Stimulated activated CD8-positive, alpha-beta memory T cell treated with anti-CD3 and anti-CD28 coated beads, Interleukin-2, amount 100 ng/mL, for 1 hour (primary cell): ENCODE results near the gene CIDEA.

Source experiments
- DNase-seq, 2 donors: peaks; one replicate each; pipeline ENCODE4 v3.0.0-alpha.2; 2020; ENCODE audit warnings: low read depth in 2 of 2

The CIDEA gene

DNA sequence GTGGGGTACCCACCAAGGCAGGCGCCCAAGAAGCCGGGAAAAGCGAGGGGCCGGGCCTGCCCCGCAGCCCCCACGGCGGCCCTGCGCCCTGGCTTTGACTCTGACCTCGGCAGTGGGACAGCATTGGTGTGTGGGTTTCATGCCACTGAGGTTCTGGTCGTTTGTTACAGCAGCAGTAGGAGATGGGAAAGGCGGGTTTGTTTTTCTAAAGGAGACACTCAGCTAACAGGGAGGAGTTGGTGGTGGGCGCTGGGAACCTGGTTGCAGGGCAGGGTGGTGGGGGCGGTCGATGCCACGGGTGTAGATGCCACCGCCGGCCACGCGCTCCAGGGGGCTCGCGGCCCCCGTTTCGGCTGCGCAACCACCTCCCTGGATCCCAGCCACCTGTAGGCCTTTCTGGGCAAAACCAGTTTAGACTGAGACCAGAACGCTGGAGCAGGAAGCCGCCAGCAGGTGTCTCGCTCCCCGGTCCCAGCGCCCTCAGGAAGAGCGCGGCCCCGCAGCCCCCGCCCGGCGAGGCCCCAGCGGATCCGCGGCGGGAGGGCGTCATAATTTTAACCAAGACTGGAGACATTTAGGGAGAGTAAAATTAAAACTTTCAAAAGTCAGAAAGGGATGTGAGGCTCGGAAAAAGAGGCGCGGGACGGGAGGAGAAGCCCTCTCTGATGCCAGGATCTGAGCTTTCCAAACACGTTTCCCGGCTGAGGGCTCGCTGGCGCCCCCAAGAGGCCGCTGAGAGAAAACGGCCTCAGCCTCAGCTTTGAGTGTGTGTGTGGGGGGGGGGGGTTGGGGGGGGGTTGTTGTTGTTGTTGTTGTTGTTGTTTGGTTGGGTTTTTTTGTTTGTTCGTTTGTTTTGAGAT, 17.4 kb downstream of the CIDEA start:
- peak in 1 of 2 donors; percentile 10 for DNase-seq

DNA sequence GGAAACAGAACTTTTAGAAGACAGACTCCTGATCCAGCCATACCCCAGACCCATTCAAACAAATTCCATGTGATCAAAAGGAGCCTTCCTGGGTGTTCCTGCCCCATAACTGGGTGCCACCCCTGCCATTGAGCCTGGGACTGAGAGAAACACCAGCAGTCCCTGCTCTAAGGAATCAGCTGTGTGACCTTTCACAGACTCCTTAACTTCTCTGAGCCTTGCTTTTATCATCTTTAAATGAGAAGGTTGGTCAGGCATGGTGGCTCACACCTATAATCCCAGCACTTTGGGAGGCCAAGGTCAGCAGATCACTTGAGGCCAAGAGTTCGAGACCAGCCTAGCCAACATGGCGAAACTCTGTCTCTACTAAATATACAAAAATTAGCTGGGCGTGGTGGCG, 20.6 kb downstream of the CIDEA start:
- no peak for DNase-seq

DNA sequence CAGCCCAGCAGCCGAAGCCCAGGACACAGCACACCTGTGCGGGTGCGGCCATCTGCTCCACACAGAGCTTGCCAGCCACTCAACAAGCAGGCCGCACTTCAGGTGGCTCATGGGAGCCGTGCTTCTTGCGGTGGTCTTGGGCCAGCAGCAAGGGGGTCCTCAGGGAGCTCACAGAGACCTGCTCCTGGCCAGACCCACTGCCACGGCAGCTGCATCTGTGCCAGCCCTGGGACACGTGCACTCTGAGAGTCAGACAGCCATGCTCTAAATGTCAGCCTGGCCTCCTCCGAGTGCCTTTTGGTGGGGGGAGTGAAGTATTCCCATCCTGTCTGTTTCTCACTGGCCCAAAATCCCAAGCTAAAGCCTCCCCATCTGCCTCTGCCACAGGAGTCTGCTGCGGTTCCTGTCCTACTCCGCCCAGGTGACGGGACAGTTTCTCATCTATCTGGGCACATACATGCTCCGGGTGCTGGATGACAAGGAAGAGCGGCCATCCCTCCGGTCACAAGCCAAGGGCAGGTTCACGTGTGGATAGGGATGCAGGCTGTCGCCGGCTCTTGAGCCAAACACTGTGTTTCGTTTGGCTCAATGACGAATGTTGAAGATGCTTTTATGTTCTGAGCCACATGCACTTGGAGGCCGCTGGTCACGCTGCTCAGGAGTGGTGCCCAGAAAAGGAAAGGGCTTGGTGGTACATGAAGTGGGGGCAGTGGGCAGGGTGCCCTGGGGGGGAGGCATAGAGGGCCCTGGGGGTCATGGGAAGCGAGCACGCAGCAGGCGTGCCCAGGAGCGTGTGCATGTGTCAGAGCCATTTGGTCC, 22.8 kb downstream of the CIDEA start:
- no peak for DNase-seq

DNA sequence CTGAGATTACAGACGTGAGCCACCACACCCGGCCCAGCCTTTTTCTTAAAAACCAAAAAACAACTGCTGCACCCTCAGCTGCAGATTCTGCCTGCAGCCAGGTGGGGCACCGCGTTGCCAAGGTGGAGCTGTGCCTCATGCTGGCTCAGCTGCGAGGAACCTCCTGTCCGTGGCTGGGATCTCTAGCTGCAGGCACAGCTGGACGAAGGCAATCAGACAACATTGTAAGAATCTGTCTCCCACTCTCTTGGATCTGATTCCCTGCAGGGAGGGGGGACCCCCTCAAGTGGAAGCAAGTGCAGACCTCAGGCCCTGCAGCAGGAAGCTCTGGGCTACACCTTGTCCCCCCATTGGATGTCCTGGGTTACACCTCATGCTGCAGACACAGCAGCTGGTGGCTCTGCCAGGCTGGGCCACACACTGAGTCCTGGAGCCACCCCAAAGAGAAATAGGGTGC, 24.1 kb downstream of the CIDEA start:
- DNase-seq = no peak

DNA sequence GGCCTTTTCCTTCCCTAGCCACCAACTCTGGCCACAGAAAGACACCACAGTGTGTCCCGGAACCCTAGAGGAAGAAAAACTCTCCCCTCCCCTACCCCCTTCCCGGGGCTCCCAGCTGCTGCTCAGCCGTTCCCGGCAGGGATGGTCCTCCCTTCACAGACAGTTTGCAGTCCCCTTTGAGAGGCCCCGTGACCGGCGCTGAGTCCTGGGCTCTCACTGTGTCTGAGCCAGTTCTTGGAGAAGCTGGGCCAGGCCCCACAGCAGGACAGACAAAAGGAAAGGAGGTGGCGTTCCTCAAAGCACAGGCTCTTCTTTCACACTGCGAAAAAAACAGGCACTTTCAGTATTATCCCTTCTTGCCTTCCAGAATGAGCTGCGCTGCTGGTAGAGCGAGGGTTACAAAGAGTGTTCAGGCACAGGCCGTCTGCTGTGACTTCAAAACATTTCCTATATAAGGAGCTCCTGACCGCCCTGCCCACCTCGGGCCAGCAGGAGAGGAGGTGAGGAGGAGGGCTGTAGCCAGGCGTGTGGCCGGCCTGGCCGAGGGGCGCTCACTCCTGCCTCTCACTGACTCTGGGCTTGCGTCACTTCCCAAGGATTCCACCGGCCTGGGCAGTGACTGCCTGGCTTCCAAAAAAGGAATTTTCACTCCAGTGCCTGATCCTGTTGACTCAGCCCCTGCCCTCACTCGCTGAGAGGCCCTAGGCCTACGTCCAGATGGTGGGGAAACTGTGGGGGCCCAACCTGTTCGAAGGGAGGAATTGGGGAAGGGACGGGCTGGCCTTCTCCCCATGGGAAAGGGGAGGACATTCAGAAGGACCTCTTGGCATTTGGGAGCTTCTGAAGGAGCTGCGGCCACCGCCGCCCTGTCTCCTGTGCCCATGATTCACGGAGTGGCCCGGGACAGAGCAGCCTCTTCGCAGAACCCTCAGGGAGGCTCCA, 24.9 kb downstream of the CIDEA start:
- no peak for DNase-seq

DNA sequence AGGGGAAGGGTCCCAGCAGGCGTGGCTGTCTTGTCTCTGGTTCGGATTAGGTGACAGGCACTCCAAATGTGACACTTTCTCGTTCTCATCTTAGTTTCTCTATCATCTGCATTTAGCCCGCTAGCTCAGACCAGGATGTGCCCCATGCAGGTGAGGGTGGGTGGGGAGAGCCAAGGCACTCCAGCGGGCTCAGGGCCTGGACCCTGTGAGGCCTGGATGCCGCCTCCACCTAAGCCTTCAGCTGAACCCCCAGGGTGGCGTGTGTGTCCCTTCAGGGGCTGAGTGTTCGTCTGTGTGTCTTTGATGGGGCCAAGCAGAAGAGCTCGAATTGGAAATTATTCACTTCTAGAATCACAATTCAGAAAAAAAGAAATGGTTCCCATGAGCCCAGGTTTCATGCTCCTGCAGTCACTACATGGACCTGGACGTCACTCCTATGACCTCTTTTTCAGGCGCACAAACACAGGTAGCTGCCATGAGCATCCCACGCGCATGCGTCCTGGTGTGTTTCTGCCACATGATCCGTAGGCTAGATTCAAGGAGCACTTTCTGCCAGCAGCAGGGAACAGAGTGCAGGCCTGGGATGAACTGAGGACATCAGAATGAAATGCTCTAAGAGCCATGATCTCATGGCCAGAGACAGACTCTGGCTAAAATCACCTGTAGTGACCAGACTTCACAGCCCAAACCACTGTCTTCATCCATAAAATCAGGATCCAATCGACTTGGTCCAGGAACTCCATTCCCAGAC, 25.8 kb downstream of the CIDEA start:
- no peak for DNase-seq

DNA sequence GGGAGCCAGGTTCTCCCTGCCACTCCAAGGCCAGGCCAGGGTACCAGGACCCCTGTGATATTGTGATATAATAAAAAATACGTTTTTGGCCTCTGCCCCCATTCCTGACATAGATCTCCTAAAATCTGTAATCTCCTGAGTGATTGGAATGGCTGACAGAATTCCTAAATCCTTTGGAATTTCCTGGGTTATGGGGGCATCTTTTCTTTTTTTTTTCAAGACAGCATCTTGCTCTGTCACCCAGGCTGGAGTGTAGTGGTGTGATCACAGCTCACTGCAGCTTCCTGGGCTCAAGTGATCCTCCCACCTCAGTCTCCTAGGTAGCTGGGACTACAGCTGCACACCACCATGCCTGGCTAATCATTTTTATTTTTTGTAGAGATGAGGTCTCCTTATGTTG, 27.7 kb downstream of the CIDEA start:
- no peak for DNase-seq

DNA sequence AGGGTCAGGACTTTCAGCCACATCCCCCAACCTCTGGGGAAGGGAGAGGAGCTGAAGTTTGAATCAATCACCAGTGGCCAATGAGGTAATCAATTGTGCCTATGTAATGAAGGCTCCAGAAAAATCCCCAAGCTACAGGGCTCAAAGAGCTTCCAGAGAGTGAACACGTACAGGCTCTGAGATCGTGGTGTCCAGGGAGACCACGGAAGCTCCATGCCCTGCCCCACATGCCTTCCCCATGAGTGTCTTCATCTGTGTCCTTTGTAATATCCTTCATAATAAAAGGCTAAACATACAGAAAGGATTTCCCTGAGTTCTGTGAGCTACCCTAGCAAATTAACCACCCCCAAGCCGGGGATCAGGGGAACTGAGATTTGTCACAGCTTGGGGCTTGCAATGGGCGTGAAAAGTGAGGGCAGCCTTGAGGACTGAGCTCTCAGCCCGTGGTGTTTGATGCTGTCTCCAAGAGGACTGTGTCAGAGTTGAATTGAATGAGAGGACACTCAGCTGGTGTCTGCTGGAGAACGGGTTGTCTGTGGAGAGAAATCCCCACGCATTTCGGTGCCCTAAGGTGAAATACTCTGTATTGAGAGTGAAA, 28.4 kb downstream of the CIDEA start:
- no peak for DNase-seq

DNA sequence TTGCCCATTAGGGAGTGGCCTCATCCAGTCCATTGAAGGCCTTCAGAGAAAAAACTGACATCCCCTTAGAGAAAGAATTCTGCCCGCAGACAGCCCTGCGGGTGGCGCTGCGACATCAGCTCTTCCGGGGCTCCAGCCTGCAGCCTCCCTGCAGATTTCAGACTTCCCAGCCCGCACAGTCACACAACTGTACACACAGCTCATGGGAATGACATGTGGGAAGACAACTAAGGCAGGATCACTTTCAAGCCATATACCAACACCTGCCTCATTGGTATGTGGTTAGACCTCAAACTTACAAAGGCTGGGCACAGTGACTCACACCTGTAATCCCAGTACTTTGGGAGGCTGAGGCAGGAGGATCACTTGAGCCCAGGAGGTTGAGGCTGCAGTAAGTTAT, 29.1 kb downstream of the CIDEA start:
- DNase-seq = no peak

DNA sequence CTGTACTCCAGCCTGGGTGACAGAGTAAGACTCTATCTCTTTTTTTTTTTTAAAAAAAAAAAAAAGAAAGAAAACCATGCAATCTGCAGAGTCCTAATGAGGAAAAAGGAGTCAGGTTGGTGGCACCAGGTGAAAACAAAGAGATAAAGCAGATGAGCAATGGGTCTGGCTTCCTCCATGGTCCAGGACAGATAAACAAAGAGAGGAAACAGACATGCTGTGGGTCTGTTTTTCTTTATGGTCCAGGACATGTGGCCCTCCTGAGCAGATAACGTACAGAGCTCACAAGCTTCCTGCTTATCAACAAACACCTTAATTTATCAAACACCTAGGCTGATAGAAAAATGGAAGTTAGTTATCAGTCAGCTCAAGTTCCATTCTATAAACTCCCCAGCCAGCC, 29.5 kb downstream of the CIDEA start:
- DNase-seq = no peak

DNA sequence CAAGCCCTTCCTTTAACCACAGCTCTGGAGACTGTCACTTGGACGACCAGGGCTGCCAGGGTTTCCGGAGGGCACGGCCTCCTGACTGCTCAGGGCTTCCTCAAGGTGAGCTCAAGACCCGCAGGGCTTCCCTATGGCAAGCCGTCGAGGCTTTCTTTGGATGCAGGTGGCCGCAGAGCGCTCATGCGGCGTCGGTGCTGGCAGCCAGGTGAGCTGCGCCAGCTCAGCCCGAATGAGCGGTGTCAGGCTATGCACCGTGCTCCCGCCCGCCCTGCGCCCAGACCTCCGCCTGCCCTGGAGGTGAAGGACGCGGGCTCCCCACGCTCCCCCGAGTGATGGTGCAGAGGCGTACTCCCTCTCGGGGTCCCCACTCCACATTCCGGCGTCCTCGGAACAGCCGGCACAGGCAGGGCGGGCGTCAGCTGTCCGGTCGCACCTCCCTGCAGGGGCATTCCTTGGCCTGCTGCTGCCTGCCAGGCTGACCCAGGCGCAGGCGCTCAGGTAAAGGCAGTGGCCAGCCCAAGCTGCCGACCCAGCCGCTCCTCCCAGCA, 33.0 kb downstream of the CIDEA start:
- no peak for DNase-seq

DNA sequence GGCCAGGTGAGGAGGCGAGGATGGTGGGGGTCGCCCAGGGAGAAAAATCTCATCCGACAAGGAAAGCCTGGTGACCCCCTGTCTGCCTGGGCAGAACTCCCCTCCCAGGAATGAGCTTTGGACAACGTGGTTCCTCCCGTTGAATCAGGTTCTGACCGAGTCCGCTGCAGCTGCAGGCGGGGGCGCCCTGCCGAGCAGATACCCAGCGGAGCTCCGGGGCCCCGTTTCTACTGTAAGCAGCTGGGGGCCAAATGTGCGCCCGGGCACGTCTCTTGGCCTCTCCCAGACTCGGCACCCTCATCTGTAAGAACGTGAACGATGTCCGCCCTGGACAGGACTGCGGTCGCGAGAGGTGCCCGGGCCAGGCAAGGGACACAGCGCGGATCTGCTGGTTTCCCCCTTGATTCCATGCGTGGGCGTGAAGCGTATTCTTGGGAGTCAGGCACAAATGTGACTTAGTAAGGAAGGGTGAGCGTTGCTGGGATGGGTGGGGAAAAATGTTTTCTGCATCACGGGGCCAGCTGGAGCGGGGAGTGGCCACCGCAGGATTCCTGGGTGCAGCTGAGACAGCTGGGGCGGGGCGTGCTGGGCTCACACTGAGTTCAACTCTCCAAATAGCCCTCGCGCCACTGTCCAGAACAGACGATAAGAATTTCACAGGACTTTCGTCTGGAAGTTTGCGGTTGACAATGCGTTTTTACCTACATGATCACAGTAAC, 33.7 kb downstream of the CIDEA start:
- DNase-seq = no peak

DNA sequence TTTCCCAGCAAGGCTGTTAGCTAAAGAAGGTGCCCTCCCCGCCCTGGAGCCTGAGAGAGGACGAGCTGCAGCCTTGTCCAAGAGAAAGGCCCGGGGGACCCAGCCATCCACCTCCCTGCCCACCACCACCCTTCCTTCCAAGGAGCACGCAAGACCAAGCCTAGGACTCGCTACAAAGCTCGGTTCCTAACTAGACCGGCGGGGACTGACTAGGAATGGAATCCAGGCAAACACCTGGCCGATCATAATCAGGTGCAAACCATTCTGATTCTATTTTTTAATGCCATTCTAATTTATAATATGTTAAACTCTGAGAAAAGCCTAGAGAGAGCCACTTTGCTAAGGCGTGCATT, 34.2 kb downstream of the CIDEA start:
- DNase-seq = no peak

DNA sequence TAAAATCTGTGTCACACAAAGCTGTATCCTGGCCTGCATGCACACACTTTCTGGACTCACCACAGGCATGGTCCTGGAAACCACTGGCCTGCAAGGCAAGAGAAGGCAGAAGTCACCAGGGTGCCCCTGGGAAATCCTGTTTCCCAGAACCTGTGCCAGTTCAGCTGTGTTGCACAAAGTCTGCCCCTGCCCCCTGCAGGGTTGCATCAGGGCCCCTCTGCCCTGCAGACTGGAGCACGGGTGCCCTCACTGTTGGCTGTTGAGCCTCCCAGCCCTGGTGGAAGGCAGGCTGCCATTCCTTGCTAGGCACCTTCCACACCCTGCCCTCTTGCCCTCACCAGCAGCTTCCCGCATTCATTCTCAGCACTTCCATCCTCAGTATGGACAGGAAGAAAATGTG, 35.9 kb downstream of the CIDEA start:
- DNase-seq = no peak

DNA sequence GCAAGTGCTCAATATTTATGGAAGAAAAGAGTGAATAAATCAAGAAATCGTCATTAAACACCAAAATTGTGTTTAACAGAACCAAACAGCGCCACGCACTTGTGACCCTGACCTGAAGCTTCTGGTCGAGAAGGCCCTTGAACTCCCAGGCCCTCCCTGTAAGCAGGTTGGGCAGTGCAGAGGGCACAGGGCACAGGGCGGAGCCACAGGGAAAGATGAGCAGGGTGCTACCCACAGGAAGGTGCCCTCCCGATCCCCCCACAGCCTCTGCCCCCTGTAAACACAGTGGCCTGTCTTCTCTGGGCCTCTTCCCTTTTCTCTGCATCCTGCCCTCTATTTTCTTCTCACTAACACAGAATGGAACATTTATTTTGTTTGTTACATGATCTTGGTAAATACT, 37.0 kb downstream of the CIDEA start:
- no peak for DNase-seq

DNA sequence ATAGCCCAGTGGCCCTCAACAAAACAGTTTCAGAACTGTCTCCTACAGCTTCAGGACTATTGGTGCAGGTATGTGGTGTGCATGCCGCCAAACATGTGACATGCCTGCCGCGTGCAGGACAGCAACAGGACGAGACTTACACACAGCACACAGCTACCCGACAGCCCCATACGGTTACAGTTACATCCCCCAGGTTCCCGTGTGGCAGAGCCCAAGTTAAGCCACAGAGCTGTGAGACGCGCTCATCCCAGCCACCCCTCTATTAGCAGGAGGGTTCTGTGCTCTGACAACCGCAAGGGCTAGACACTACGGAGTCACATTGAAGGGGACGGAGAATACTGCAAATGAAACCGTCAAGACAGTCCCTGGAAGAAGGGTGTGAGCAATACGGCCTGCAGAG, 37.5 kb downstream of the CIDEA start:
- no peak for DNase-seq

DNA sequence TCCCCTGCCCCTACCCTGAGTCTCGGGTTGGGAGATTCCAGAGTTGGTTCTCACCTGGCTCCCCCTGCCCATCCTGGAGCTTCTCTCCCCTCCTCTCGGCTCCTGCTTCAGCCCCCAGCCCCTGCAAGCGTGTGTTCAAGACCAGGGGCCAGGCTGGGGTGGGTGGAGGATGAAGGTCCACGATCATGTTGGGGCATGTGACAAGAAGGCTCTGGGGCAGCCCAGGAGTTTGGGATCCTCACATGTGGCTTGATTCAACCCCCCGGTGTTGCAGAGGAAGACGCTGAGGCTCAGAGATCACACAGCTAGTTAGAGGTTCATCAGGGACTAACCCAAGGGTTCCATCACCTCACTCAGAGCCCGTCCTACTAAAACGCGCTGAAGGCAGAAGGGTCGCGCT, 39.7 kb downstream of the CIDEA start:
- DNase-seq = no peak

DNA sequence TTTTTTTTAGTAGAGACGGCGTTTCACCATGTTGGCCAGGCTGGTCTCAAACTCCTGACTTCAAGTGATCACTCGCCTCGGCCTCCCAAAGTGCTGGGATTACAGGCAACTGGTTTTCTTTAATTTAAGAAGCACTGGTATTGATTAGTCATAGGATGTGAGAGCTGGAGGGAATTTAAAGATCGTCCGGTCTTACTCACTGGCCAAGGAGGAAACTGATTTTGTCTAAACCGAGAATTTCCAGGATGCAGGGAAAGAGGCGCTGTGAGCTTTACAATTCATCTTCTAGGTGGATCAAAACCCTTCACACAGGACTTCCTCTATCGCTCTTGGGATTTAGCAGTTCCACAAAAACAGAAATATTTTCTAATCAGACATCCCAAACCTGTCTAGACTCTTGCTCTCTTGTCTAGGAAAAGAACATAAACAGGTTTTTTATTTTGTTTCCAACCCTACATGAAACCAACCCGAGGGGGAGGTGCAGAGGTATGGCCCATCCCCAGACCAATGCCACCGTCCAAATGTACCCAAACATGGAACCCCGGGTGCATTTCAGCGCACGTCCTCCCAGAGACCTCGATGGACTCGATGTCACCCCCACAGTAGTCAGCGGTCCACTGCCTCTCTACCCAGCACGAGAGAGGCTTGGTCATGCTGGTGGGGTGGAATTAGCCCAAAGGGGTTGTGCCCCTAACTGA, 41.4 kb downstream of the CIDEA start:
- DNase-seq = no peak

DNA sequence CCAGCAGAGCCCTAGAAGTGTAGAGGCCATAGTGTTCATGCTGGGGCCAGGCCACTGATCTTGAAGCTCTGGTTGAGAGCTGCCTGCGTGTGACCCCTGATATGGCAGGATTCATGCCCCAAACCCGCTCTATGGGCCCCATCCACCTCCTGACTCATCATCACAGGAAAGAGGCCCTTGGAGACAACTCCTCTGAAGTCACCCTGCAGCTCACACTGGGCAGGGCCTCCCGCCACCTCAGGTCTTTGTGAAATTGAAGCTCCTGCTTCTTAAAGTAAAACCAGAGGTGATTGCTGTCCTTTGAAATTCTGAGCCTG, 41.9 kb downstream of the CIDEA start:
- DNase-seq = no peak
